Osteoblast (primary cell): ENCODE data around the gene SNX8. TPM values are rescaled to one million over a fixed set of nuclear protein-coding genes. Genes with fewer than 3 reads are reported as not detected.
A peak's percentile ranks its signal among the peaks of the same experiment; 100 is the strongest.

Source experiments
- DNase-seq: peaks from one replicate; pipeline ENCODE4 v3.0.0; 2011; ENCODE audit warnings: low spot score, mixed read lengths; ENCODE audit not compliant: insufficient read length; ENCODE audit errors: missing footprints
- H2AFZ ChIP-seq: 2 replicates; pipeline ENCODE4 v1.6.0; 2011; ENCODE audit warnings: mild to moderate bottlenecking, low read length
- H3K27ac ChIP-seq: 2 replicates; pipeline ENCODE4 v1.5.1; 2011; ENCODE audit warnings: mild to moderate bottlenecking, low read depth, low read length, moderate library complexity
- H3K27me3 ChIP-seq: 2 replicates; pipeline ENCODE4 v1.6.0; 2012; ENCODE audit warnings: mild to moderate bottlenecking, control low read depth, inconsistent platforms, low read length, moderate library complexity; ENCODE audit not compliant: insufficient read depth
- H3K36me3 ChIP-seq: 2 replicates; pipeline ENCODE4 v1.5.1; 2011; ENCODE audit warnings: mild to moderate bottlenecking, low read length, control low read depth, moderate library complexity; ENCODE audit not compliant: insufficient read depth
- H3K4me1 ChIP-seq: 2 replicates; pipeline ENCODE4 v1.5.1; 2011; ENCODE audit warnings: mild to moderate bottlenecking, low read length, control low read depth, moderate library complexity; ENCODE audit not compliant: insufficient read depth
- H3K4me2 ChIP-seq: 2 replicates; pipeline ENCODE4 v1.6.0; 2011; ENCODE audit warnings: mild to moderate bottlenecking, low read length; ENCODE audit not compliant: insufficient read depth
- H3K4me3 ChIP-seq: fragments of 200-600 bp; sonication (generic); 3 replicates; pipeline ENCODE4 v1.5.1; 2012; ENCODE audit warnings: mild to moderate bottlenecking, low read length, inconsistent platforms; ENCODE audit not compliant: insufficient read depth
- H3K79me2 ChIP-seq: 2 replicates; pipeline ENCODE4 v1.6.0; 2012; ENCODE audit warnings: mild to moderate bottlenecking, low read length, control low read depth, inconsistent platforms; ENCODE audit not compliant: insufficient read depth
- H3K9me3 ChIP-seq: 2 replicates; pipeline ENCODE4 v1.5.1; 2011; ENCODE audit warnings: low read depth, low read length, control low read depth
- H4K20me1 ChIP-seq: 2 replicates; pipeline ENCODE4 v1.6.0; 2012; ENCODE audit warnings: mild to moderate bottlenecking, low read length, control low read depth; ENCODE audit not compliant: insufficient read depth
- total RNA-seq: library from RNA; depleted of rRNA; stranded (reverse); fragments of >200 nt; gene quantifications from 2 replicates; pipeline ENCODE4 v1.2.3, GENCODE V29; 2012
- TF ChIP-seq, protein P1 (sequence below): IDR thresholded peaks from 2 replicates; pipeline ENCODE4 v1.5.1; 2011; ENCODE audit warnings: mild to moderate bottlenecking, low read depth, low read length, moderate library complexity; ENCODE audit errors: extremely low read depth

Gene SNX8
- total RNA-seq, 1 donor: 16.3 TPM

DNA sequence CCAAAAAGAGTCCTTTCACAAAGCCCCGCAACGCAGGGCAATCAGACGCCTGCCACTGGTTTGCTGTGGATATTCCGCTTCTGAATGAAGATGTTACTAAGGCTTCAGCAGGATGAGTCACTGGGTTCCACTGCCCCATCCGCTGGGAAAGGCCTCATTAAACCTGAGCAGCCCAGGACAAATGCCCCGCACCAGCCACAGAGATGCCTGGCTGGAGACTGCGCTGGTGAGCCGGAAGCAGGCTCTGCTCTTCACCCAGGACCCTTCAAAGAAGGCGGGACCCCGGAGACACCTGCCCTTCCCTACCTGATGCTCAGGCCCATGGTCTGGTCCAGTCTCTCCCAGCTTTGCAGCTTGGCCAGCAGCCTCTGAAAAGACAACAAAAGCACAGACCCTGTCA lies 101.3 kb downstream of the SNX8 start:
- Histone ChIP-seq H4K20me1 (peaks cover 10% of the 10 kb centered on the region), H3K4me1 (no peaks in the 10 kb centered on the region), H3K27ac (no peak overlapping the region), H3K27me3 (no peaks in the 10 kb centered on the region), H3K4me2 (no peak overlapping the region), H3K9me3 (no peaks in the 10 kb centered on the region), H3K36me3 (peaks cover 37% of the 10 kb centered on the region), H2AFZ (no peak overlapping the region), H3K79me2 (peaks cover 3% of the 10 kb centered on the region), H3K4me3 (no peak overlapping the region)
- TF ChIP-seq, protein P1, sequence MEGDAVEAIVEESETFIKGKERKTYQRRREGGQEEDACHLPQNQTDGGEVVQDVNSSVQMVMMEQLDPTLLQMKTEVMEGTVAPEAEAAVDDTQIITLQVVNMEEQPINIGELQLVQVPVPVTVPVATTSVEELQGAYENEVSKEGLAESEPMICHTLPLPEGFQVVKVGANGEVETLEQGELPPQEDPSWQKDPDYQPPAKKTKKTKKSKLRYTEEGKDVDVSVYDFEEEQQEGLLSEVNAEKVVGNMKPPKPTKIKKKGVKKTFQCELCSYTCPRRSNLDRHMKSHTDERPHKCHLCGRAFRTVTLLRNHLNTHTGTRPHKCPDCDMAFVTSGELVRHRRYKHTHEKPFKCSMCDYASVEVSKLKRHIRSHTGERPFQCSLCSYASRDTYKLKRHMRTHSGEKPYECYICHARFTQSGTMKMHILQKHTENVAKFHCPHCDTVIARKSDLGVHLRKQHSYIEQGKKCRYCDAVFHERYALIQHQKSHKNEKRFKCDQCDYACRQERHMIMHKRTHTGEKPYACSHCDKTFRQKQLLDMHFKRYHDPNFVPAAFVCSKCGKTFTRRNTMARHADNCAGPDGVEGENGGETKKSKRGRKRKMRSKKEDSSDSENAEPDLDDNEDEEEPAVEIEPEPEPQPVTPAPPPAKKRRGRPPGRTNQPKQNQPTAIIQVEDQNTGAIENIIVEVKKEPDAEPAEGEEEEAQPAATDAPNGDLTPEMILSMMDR: no peak
- peak; percentile 74 for DNase-seq

DNA sequence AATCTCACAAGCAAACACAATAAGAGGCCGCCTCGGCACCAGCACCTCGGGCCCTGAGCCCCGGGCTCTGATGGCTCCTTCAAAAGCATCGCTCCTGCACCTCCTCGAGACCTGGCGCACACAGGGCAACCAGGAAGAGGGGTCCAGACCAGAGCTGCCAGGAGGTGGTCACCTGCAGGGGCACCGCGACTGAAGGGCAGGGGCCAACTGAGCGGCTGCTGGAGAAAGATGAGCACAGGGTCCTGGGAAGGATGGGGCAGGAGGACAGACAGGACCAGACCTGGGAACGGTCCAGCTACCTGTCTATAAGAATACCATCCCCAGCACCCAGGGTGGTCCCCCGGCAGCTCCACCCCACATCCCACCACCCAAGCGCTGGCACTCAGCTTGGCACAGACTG lies 102.3 kb downstream of the SNX8 start:
- Histone ChIP-seq H3K79me2 (peaks cover 3% of the 10 kb centered on the region), H3K36me3 (peaks cover 37% of the 10 kb centered on the region), H3K4me3 (no peak overlapping the region), H3K27ac (no peak overlapping the region), H2AFZ (no peak overlapping the region), H3K9me3 (no peaks in the 10 kb centered on the region), H3K4me2 (no peak overlapping the region), H4K20me1 (peaks cover 10% of the 10 kb centered on the region), H3K4me1 (no peaks in the 10 kb centered on the region), H3K27me3 (no peaks in the 10 kb centered on the region)
- TF ChIP-seq, protein P1: no peak
- peak; percentile 63 for DNase-seq

DNA sequence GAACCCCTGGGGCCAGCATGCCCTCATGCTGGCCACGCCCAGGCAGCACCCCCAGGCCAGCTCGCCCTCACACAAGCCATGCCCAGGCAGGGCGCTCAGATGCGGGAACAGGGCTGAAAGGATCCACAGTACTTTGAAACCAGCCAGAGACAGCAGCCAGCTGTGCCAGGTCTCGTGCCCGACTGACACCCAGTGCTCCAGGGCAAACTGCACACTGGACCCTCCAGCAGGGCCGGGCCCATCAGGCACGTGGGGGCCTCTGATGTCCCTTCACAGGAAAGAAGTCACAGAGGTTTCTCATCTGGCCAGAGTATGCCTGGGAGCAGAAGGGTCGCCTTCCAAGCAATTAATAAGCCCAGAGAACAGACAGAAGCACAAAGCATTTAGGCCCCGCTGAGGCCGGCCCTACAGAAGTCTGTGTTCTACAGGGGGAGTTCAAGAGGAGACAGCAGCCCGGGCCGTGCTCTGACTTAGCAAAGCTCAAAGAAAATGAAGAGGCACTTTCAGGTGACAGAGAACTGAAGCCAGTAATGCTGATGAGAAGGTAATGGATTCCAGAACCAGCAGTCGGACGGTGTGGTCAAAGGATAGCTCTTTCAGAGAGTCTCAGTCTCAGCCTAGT lies 102.9 kb downstream of the SNX8 start:
- DNase-seq: peak; percentile 66
- Histone ChIP-seq H2AFZ (no peak overlapping the region), H3K27me3 (no peaks in the 10 kb centered on the region), H3K27ac (no peak overlapping the region), H3K79me2 (peaks cover 3% of the 10 kb centered on the region), H3K4me2 (no peak overlapping the region), H3K9me3 (no peaks in the 10 kb centered on the region), H3K36me3 (peaks cover 34% of the 10 kb centered on the region), H4K20me1 (peaks cover 10% of the 10 kb centered on the region), H3K4me3 (no peak overlapping the region), H3K4me1 (no peaks in the 10 kb centered on the region)
- TF ChIP-seq, protein P1: no peak

DNA sequence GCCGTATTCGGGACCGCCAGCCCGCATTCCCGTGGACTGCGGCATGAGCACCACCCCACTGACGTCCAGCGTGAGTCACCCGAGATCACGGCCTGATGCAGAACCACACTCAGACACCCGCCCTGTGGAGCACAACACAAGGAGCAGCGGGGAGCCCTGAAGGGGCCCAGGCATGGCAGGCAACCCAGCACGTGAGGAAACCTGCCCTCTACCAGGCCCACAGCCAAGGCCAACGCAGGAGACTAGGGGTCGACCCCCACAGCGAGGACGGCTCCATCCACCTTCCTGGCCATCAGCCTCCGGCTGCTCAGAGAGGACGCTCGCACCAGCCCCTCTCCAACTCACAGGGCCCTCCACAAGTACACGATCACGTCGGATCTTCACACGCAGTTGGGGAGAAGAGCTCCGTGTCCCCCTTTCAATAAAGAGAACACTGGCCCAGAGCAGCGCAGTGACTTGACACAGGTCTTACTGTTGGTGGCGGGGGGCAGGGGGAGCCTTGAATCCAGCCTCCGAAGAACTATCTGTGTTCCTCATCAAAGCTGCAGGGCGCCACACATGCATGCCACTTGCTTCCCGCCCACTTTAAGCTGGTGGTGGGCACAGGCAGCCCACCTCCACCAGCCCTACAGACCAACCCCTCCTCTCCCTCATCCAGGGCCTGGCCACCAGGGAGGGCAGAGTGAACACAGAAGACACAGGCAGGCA lies 103.5 kb downstream of the SNX8 start:
- Histone ChIP-seq H3K27me3 (no peaks in the 10 kb centered on the region), H3K36me3 (peaks cover 28% of the 10 kb centered on the region), H3K4me1 (no peaks in the 10 kb centered on the region), H3K9me3 (no peaks in the 10 kb centered on the region), H3K27ac (no peak overlapping the region), H3K79me2 (peaks cover 3% of the 10 kb centered on the region), H3K4me3 (no peak overlapping the region), H4K20me1 (peaks cover 10% of the 10 kb centered on the region), H3K4me2 (no peak overlapping the region), H2AFZ (no peak overlapping the region)
- DNase-seq: peak; percentile 73
- TF ChIP-seq, protein P1: no peak
